HG03045 (cell line): ENCODE data around the gene RGPD4.

Source experiments
- ATAC-seq: cut with Tn5 transposase; IDR thresholded peaks from one replicate; pipeline ENCODE4 v1.9.1; 2021; ENCODE audit warnings: mild to moderate bottlenecking, moderate library complexity; ENCODE audit not compliant: unreplicated experiment

Gene RGPD4

GRCh38 chr2:107916696-107917370 is 90.1 kb downstream of the RGPD4 start:
- peak; percentile 60 for ATAC-seq

- ATAC-seq = no peak
These were observed 100.4 kb downstream of the RGPD4 start for GRCh38 chr2:107927034-107927534.

GRCh38 chr2:107931412-107931811 is 104.7 kb downstream of the RGPD4 start:
- no peak for ATAC-seq

- no peak for ATAC-seq
These were observed 105.8 kb downstream of the RGPD4 start for GRCh38 chr2:107932488-107932887.

GRCh38 chr2:107932979-107933378 is 106.3 kb downstream of the RGPD4 start:
- no peak for ATAC-seq

GRCh38 chr2:107936433-107937359 is 110.0 kb downstream of the RGPD4 start:
- ATAC-seq = no peak
